HepG2 (cell line): ENCODE results near the gene EFCAB8. TPM values are rescaled to one million over a fixed set of nuclear protein-coding genes. Genes with fewer than 3 reads are reported as not detected.

Experiments
- CENPBD1 ChIP-seq: sonication (generic); formaldehyde crosslinking; IDR thresholded peaks from 2 replicates; pipeline ENCODE4 v1.8.0; 2022; ENCODE audit warnings: missing genetic modification reagents, low read depth, mild to moderate bottlenecking, borderline replicate concordance
- CENPX ChIP-seq: sonication (generic); formaldehyde crosslinking; IDR thresholded peaks from 2 replicates; pipeline ENCODE4 v1.9.0; 2021; ENCODE audit warnings: mild to moderate bottlenecking, missing genetic modification reagents, moderate library complexity
- CREB1 ChIP-seq, 2 experiments: fragments of 450-650 bp in 1 of 2; IDR thresholded peaks; 2 replicates each; pipeline ENCODE4 v1.6.1; 2016 to 2017; ENCODE audit warnings: control low read depth in 1 of 2, mild to moderate bottlenecking in 1 of 2, missing compliant biosample characterization in 1 of 2, missing genetic modification characterization in 1 of 2
- CTCF ChIP-seq: sonication (generic); formaldehyde crosslinking; IDR thresholded peaks from 2 replicates; pipeline ENCODE4 v1.5.0; 2020; ENCODE audit warnings: mild to moderate bottlenecking, missing genetic modification reagents, moderate library complexity
- EZH2 ChIP-seq: conservative IDR thresholded peaks from 2 replicates; pipeline ENCODE4 v1.6.1; 2012; ENCODE audit warnings: mild to moderate bottlenecking, low read depth, low read length, moderate library complexity
- GMEB2 ChIP-seq: IDR thresholded peaks from 2 replicates; pipeline ENCODE4 v1.6.1; 2016; ENCODE audit warnings: missing biosample characterization, missing genetic modification reagents, low read depth
- GTF3A ChIP-seq: sonication (generic); formaldehyde crosslinking; conservative IDR thresholded peaks from 2 replicates; pipeline ENCODE4 v1.4.0; 2020; ENCODE audit warnings: mild to moderate bottlenecking, missing genetic modification reagents
- JARID2 ChIP-seq: sonication (generic); formaldehyde crosslinking; IDR thresholded peaks from 2 replicates; pipeline ENCODE4 v1.8.1; 2023; ENCODE audit warnings: missing genetic modification reagents, inconsistent platforms; ENCODE audit not compliant: insufficient replicate concordance
- KDM5A ChIP-seq: fragments of 200-600 bp; sonication (generic); IDR thresholded peaks from 2 replicates; pipeline ENCODE4 v1.7.0; 2018; ENCODE audit warnings: antibody characterized with exemption, mild to moderate bottlenecking, low read length, borderline replicate concordance
- MXI1 ChIP-seq: IDR thresholded peaks from 3 replicates; pipeline ENCODE4 v1.6.1; 2012; ENCODE audit warnings: low read depth, low read length, inconsistent platforms, borderline replicate concordance
- ONECUT2 ChIP-seq: sonication (generic); formaldehyde crosslinking; IDR thresholded peaks from 2 replicates; pipeline ENCODE4 v1.4.0; 2020; ENCODE audit warnings: missing genetic modification reagents
- SRSF4 ChIP-seq: fragments of 200-400 bp; formaldehyde crosslinking; IDR thresholded peaks from one replicate; pipeline ENCODE4 v1.6.1; 2018; ENCODE audit warnings: mild to moderate bottlenecking, low read depth, low read length, moderate library complexity; ENCODE audit not compliant: poor library complexity, severe bottlenecking
- ZNF292 ChIP-seq: sonication (generic); formaldehyde crosslinking; IDR thresholded peaks from 2 replicates; pipeline ENCODE4 v1.8.1; 2022; ENCODE audit warnings: mild to moderate bottlenecking, low read depth, missing genetic modification reagents, borderline replicate concordance
- ZNF782 ChIP-seq: sonication (generic); formaldehyde crosslinking; IDR thresholded peaks from 2 replicates; pipeline ENCODE4 v1.4.0; 2020; ENCODE audit warnings: missing genetic modification reagents, mild to moderate bottlenecking, borderline replicate concordance
- ZNF839 ChIP-seq: sonication (generic); formaldehyde crosslinking; IDR thresholded peaks from 2 replicates; pipeline ENCODE4 v1.4.0; 2020; ENCODE audit warnings: missing genetic modification reagents, mild to moderate bottlenecking, borderline replicate concordance
- ZNF841 ChIP-seq: sonication (generic); formaldehyde crosslinking; IDR thresholded peaks from 2 replicates; pipeline ENCODE4 v1.8.1; 2023; ENCODE audit warnings: missing genetic modification reagents, borderline replicate concordance
- ZNF878 ChIP-seq: sonication (generic); formaldehyde crosslinking; IDR thresholded peaks from 2 replicates; pipeline ENCODE4 v1.8.1; 2023; ENCODE audit warnings: mild to moderate bottlenecking, missing genetic modification reagents, moderate library complexity
- ZSCAN22 ChIP-seq: sonication (generic); formaldehyde crosslinking; IDR thresholded peaks from 2 replicates; pipeline ENCODE4 v1.4.0; 2020; ENCODE audit warnings: mild to moderate bottlenecking, missing genetic modification reagents
- polyA plus RNA-seq, 8 experiments: library from polyadenylated mRNA; depleted of rRNA in 3 of 8; stranded (reverse) in 7 of 8; unstranded in 1 of 8; fragments of >200 nt; fragmentation: Illumina TruSeq in 4 of 8; extraction: Trizol in 4 of 8; gene quantifications; 2 replicates each; pipeline versions ENCODE4 v1.2.1 to v1.2.3, GENCODE V29; 2011 to 2016; ENCODE audit warnings: low read depth in 4 of 8, missing spikeins in 1 of 8, mixed read lengths in 1 of 8; ENCODE audit not compliant: insufficient read depth in 1 of 8
- total RNA-seq, 5 experiments: library from RNA; depleted of rRNA; stranded (reverse); fragments of >200 nt; fragmentation: Illumina TruSeq; extraction: Trizol; gene quantifications; 2 replicates each; pipeline ENCODE4 v1.2.3, GENCODE V29; 2016; ENCODE audit warnings: low read depth in 1 of 5
- TF ChIP-seq, protein P1 (sequence below): sonication (generic); formaldehyde crosslinking; IDR thresholded peaks from 2 replicates; pipeline ENCODE4 v1.5.1; 2020; ENCODE audit warnings: missing genetic modification reagents, mild to moderate bottlenecking, borderline replicate concordance
- TF ChIP-seq, protein P2 (sequence below): fragments of 450-650 bp; IDR thresholded peaks from 2 replicates; pipeline ENCODE4 v1.6.1; 2016

The EFCAB8 gene
- total and polyA plus RNA-seq, 2 of the 13 experiments (the other 11 are each of a cell fraction or from before 2014, with no cell fraction given) = 0.15 to 0.22 TPM

DNA sequence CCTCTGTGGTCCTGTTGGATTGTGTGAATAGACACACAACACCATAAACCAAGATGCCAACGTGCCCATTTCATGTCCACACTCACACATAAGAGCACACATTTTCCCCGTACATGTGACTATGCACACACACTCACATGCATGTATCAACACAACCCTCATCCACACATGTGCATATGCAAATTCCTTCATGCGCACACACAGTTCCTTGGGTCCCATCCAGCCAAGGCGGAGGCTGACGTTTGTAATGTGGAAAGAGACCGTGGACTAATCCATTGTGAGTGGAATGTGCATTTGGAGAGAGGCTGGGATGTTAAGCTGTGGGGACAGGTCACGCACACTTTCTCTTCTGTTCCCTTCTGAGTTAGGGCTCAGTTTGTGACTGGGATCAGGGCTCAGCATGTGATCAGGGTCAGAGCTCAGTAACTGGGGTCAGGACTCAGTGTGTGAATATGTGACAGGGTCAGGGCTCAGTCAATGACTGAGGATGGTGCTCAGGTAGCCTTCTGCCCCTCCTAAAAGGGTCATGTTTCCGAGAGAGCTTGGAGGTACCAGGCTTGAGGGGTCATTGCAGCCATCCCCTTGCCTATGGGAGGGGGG is 148.2 kb downstream of the EFCAB8 start (continued):
- TF ChIP-seq, protein P1, sequence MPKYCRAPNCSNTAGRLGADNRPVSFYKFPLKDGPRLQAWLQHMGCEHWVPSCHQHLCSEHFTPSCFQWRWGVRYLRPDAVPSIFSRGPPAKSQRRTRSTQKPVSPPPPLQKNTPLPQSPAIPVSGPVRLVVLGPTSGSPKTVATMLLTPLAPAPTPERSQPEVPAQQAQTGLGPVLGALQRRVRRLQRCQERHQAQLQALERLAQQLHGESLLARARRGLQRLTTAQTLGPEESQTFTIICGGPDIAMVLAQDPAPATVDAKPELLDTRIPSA (CRISPR knock-in tag) = no peak
- TF ChIP-seq CENPBD1 (no peak), CENPX (CRISPR knock-in tag) (no peak), ZNF878 (CRISPR knock-in tag) (no peak), ZNF841 (CRISPR knock-in tag) (no peak), CTCF (no peak), ZNF839 (CRISPR knock-in tag) (no peak), ZNF782 (CRISPR knock-in tag) (no peak), KDM5A (no peak), CREB1 (IDR thresholded peaks at IDR 0.05) (0 out of 2 replicates have a peak, but pooled peaks have one; percentile 5), CREB1 (CRISPR knock-in tag; IDR thresholded peaks at IDR 0.05) (no peak), JARID2 (CRISPR knock-in tag) (no peak), GTF3A (CRISPR knock-in tag) (no peak), ONECUT2 (CRISPR knock-in tag) (no peak), MXI1 (no peak), ZSCAN22 (CRISPR knock-in tag) (no peak), ZNF292 (CRISPR knock-in tag) (peak; percentile 63; the same call in 1 of the 2 replicates), SRSF4 (no peak), GMEB2 (CRISPR knock-in tag) (no peak), EZH2 (no peak)
- TF ChIP-seq, protein P2, sequence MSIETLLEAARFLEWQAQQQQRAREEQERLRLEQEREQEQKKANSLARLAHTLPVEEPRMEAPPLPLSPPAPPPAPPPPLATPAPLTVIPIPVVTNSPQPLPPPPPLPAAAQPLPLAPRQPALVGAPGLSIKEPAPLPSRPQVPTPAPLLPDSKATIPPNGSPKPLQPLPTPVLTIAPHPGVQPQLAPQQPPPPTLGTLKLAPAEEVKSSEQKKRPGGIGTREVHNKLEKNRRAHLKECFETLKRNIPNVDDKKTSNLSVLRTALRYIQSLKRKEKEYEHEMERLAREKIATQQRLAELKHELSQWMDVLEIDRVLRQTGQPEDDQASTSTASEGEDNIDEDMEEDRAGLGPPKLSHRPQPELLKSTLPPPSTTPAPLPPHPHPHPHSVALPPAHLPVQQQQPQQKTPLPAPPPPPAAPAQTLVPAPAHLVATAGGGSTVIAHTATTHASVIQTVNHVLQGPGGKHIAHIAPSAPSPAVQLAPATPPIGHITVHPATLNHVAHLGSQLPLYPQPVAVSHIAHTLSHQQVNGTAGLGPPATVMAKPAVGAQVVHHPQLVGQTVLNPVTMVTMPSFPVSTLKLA = peak; percentile 88
